BE2C (cell line): ENCODE measurements around the gene NT5DC2.

Experiments used
- DNase-seq: peaks from one replicate; pipeline ENCODE4 v3.0.0-alpha.2; 2020
- H3K27me3 ChIP-seq: fragments of 250-450 bp; sonication (Bioruptor Pico); 2 replicates; pipeline ENCODE4 v1.5.1; 2020; ENCODE audit warnings: mild to moderate bottlenecking
- H3K36me3 ChIP-seq: fragments of 250-450 bp; sonication (Bioruptor Pico); 2 replicates; pipeline ENCODE4 v1.5.1; 2020; ENCODE audit warnings: mild to moderate bottlenecking
- H3K4me1 ChIP-seq: fragments of 250-450 bp; sonication (Bioruptor Pico); 2 replicates; pipeline ENCODE4 v1.5.1; 2020
- H3K4me3 ChIP-seq: 2 replicates; pipeline ENCODE4 v1.5.1; 2011; ENCODE audit warnings: low read depth, low read length
- H3K9me3 ChIP-seq: fragments of 250-450 bp; sonication (Bioruptor Pico); 2 replicates; pipeline ENCODE4 v1.5.1; 2020
- TF ChIP-seq, protein P1 (sequence below): IDR thresholded peaks from 2 replicates; pipeline ENCODE4 v1.5.1; 2012; ENCODE audit warnings: mild to moderate bottlenecking, low read depth, low read length

Gene NT5DC2

DNA sequence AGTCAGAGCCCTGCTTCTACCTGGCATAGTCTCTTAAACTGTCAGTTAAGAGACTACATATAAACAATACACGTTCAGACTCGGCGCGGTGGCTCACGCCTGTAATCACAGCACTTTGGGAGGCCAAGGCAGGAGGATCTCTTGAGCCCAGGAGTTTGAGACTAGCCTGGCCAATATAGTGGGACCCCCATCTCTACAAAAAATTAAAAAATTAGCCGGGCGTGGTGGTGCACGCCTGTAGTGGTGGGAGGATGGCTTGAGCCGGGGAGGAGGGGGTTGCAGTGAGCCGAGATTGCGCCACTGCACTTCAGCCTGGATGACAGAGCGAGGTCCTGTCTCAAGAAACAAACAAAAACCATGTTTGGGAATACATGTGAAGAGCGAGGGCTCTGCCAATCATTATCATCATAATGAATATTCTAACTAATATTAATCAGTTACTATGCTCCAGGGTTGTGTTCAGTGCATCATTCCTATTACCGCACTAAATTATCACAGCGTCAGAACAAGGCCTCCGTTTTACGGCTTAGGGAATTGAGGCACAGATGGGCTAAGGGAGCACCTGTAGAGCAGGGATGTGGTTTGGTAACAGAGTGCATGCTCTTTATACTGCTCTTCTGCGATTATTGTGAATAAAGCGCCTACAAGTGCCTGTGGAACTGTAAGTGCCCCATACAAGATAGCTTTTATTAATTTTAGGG lies 1.9 kb upstream of the NT5DC2 start:
- peaks cover 8% of the 10 kb centered on the region; the same call in 1 of the 2 replicates for H3K4me1 ChIP-seq
- peak overlapping the region; percentile 27 for H3K4me3 ChIP-seq

DNA sequence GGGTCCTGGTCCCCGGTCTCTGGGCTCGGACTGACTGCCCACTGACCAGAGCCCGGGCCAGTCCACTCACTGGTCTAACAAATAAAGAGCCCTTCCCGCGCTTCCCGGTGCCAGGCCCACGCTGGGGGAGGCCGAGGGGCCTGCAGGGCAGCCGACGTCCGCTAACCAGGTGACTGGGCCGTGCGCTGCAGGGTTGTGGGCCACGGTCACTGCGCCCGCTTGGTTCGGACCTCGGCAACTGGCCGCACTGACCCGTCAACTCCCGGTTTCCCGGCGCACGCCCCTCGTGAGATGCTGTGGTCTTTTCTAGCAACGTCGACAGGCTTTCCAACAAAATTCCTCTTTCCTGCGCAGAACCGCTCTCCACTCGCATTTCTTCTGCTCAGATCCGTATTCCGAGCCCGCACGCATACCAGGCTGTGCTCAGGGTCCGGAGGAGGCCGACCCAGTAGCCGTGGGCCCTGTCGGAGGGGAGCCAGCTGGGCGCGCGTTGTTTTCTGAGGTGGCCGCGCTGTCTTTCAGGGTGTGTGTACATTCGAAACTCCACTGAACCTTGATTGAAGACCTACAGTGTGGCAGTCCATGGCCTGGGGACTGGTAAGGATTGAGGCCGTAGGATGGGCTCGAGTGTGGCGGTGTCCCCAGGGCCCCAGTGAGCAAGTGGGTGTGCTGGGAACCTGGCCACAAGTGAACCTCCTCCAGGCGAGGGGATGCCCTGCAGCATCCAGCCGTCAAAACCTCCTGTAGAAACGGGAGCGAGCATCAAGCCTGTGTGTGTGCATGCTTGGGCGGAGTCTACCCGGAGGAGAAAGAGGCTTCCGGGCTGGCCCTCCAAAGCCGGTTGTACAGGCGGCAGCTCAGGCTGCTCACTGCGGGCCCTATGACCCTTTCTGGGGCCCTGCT lies 875 bp upstream of the NT5DC2 start:
- Histone ChIP-seq H3K4me3 (peak overlapping the region; percentile 44), H3K27me3 (no peaks in the 10 kb centered on the region), H3K36me3 (peaks cover 1% of the 10 kb centered on the region), H3K9me3 (no peaks in the 10 kb centered on the region), H3K4me1 (peaks cover 16% of the 10 kb centered on the region)
- TF ChIP-seq, protein P1, sequence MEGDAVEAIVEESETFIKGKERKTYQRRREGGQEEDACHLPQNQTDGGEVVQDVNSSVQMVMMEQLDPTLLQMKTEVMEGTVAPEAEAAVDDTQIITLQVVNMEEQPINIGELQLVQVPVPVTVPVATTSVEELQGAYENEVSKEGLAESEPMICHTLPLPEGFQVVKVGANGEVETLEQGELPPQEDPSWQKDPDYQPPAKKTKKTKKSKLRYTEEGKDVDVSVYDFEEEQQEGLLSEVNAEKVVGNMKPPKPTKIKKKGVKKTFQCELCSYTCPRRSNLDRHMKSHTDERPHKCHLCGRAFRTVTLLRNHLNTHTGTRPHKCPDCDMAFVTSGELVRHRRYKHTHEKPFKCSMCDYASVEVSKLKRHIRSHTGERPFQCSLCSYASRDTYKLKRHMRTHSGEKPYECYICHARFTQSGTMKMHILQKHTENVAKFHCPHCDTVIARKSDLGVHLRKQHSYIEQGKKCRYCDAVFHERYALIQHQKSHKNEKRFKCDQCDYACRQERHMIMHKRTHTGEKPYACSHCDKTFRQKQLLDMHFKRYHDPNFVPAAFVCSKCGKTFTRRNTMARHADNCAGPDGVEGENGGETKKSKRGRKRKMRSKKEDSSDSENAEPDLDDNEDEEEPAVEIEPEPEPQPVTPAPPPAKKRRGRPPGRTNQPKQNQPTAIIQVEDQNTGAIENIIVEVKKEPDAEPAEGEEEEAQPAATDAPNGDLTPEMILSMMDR = no peak
- no peak for DNase-seq

More for the DNA sequence above, 1.9 kb upstream of the NT5DC2 start:
- Histone ChIP-seq H3K36me3 (no peaks in the 10 kb centered on the region), H3K27me3 (no peaks in the 10 kb centered on the region), H3K9me3 (no peaks in the 10 kb centered on the region)
- TF ChIP-seq, protein P1 = no peak
- DNase-seq = no peak

DNA sequence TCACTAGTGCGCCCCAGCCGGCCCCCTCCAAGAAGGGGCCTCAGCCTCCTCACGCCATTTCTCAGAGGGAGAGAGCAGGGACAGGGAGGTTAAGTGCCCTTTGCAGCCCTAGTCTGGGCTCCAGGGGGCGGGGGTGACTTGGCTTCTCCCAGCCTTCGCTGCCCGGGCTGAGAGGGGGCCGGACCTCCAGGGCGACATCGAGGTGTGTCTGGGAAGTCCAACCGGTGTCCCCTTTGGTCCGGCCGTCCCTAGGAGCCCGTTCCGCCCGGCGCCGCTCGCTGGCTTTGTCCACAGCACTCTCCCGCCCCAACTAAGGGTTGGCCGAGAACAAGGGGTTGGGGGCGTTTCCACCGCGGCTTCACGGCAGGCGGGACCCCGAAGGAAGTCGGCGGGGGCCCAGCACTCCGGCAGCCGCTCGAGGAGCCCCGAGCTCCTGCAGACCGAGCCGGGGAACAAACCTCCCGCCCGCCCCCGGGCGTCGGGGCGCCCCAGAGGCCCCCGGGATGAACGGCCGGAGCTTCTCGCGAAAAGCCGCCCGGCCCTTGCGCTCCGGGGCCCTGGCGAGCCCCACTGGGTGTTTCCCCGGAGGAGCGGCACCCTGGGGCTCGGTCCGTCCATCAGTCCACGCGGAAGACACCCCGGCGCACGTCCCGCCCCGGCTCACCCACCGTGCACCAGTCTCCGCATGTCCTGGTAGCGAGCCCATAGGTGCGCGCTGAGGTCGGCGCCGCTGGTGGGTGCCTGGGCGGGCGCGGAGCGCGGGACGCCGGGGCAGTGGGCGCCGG lies 627 bp downstream of the NT5DC2 start:
- no peak for DNase-seq
- Histone ChIP-seq H3K4me3 (peak overlapping the region; percentile 72), H3K4me1 (peaks cover 22% of the 10 kb centered on the region), H3K36me3 (peaks cover 14% of the 10 kb centered on the region), H3K27me3 (no peaks in the 10 kb centered on the region), H3K9me3 (no peaks in the 10 kb centered on the region)
- TF ChIP-seq, protein P1 = no peak

DNA sequence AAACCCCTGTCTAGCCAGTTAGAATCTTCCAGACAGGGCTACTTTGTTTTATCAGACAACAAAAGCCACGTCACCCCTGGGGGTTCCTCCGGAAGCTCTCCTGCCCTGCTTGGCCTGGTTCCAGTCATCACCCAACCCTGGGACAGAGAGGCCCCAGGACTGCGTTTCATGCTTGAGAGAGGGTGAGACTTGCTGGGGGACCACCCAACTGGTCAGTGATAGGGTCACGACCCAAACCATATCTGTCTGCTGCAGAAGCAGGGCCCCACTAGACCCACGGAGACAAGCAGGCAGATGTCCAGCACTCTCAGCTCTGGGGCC lies 1.2 kb downstream of the NT5DC2 start:
- H3K9me3 ChIP-seq = no peaks in the 10 kb centered on the region
- H3K4me3 ChIP-seq = peak overlapping the region; percentile 72
- no peaks in the 10 kb centered on the region for H3K27me3 ChIP-seq
- TF ChIP-seq, protein P1 = no peak
- peaks cover 19% of the 10 kb centered on the region for H3K36me3 ChIP-seq
- DNase-seq = peak; percentile 37
- peaks cover 22% of the 10 kb centered on the region for H3K4me1 ChIP-seq

DNA sequence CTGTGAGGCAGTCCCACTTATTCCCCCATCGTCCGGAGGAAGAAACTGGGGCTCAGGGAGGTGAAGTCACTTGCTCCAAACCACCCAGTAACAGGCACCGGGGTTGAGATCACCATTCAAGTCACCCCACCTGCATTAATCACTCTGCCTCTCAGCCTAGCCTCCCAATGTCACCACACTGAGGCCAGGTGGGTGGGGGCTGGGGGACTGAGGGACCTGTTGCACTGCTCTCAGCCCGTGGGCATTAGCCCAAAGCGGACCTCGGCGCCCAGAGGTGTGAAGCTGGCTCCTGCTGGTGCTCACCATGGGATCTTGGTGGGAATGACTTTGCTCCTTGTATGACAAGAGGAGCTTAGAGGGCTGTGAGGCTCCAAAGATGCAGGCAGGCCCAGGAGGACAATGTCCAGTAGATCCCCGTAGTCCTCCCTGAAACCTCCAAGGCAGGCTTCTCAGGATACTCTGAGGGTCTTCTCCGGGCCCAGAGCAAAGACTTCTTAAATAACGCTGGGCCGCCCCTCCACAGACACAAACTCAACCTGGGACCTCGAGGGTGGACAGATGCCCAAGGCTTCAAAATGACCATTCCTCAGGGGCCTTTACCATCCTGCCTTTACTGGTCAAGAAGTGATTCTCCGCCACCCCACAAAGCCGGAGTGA lies 1.7 kb downstream of the NT5DC2 start:
- DNase-seq = no peak
- Histone ChIP-seq H3K9me3 (no peaks in the 10 kb centered on the region), H3K36me3 (peaks cover 22% of the 10 kb centered on the region), H3K4me3 (peak overlapping the region; percentile 72), H3K4me1 (peaks cover 22% of the 10 kb centered on the region), H3K27me3 (no peaks in the 10 kb centered on the region)
- TF ChIP-seq, protein P1 = no peak
